PC-3 (cell line): ENCODE measurements around the gene C16orf87. TPM values are rescaled to one million over a fixed set of nuclear protein-coding genes. Genes with fewer than 3 reads are reported as not detected.

Source experiments
- ATAC-seq: fragments of 200-7000 bp; cut with Tn5 transposase; 2 replicates; pipeline ENCODE4 v1.9.1; 2020; ENCODE audit warnings: mild to moderate bottlenecking, moderate library complexity
- BruUV-seq: library from RNA; stranded (reverse); fragments of 400-500 nt; replicated peaks from 2 replicates; lab custom pipeline; 2021; lab: Mats Ljungman, UMichigan
- CTCF ChIA-PET: fragments of 300-600 bp; sonication (Branson Sonifier 250); formaldehyde crosslinking; loops from one replicate; lab custom pipeline; 2022; ENCODE audit warnings: antibody characterized with exemption; lab: Charles Lee
- POLR2A ChIA-PET: fragments of 300-600 bp; sonication (Branson Sonifier 250); formaldehyde crosslinking; loops from one replicate; lab custom pipeline; 2022; ENCODE audit warnings: antibody characterized with exemption; ENCODE audit not compliant: unreplicated experiment; lab: Charles Lee
- DNase-seq: peaks from one replicate; pipeline ENCODE4 v3.0.0-alpha.2; 2015
- H2AFZ ChIP-seq: fragments of 300-600 bp; sonication (generic); 2 replicates; pipeline ENCODE4 v1.6.0; 2016; ENCODE audit warnings: antibody characterized with exemption, low read length
- H3F3A ChIP-seq: fragments of 300-600 bp; sonication (generic); one replicate; pipeline ENCODE4 v1.6.0; 2017; ENCODE audit warnings: antibody characterized with exemption, low read length, control low read depth, mild to moderate bottlenecking; ENCODE audit not compliant: unreplicated experiment
- H3K27ac ChIP-seq: fragments of 300-600 bp; sonication (generic); 2 replicates; pipeline ENCODE4 v1.5.1; 2016; ENCODE audit warnings: mild to moderate bottlenecking, low read length
- H3K27me3 ChIP-seq: fragments of 300-600 bp; sonication (generic); 2 replicates; pipeline ENCODE4 v1.6.1; 2016; ENCODE audit warnings: low read length, mixed read lengths
- H3K36me3 ChIP-seq: fragments of 300-600 bp; sonication (generic); 2 replicates; pipeline ENCODE4 v1.6.1; 2016; ENCODE audit warnings: low read depth, mixed run types, low read length, mixed read lengths
- H3K4me1 ChIP-seq: fragments of 300-600 bp; sonication (generic); 2 replicates; pipeline ENCODE4 v1.5.1; 2016; ENCODE audit warnings: low read length; ENCODE audit not compliant: insufficient read depth
- H3K4me2 ChIP-seq: fragments of 300-600 bp; sonication (generic); 2 replicates; pipeline ENCODE4 v1.6.0; 2016; ENCODE audit warnings: low read length
- H3K4me3 ChIP-seq: fragments of 300-600 bp; sonication (generic); 2 replicates; pipeline ENCODE4 v1.5.1; 2016; ENCODE audit warnings: mild to moderate bottlenecking, low read length, mixed read lengths
- H3K79me2 ChIP-seq: fragments of 300-600 bp; sonication (generic); 2 replicates; pipeline ENCODE4 v1.6.1; 2017; ENCODE audit warnings: low read length, mixed read lengths
- H3K9ac ChIP-seq: fragments of 300-600 bp; sonication (generic); 2 replicates; pipeline ENCODE4 v1.6.0; 2016; ENCODE audit warnings: mild to moderate bottlenecking, low read length
- H3K9me2 ChIP-seq: fragments of 300-600 bp; sonication (generic); replicated peaks from 2 replicates; pipeline ENCODE4 v1.6.1; 2016; ENCODE audit warnings: mixed run types, low read length, mixed read lengths
- H3K9me3 ChIP-seq: fragments of 300-600 bp; sonication (generic); 2 replicates; pipeline ENCODE4 v1.6.1; 2016; ENCODE audit warnings: low read length, mixed read lengths
- H4K20me1 ChIP-seq: fragments of 300-600 bp; sonication (generic); 2 replicates; pipeline ENCODE4 v1.6.1; 2016; ENCODE audit warnings: low read length, mixed read lengths
- EZH2 ChIP-seq: fragments of 300-600 bp; sonication (generic); IDR thresholded peaks from one replicate; pipeline ENCODE4 v1.6.1; 2017; ENCODE audit warnings: antibody characterized with exemption, mild to moderate bottlenecking, low read length; ENCODE audit not compliant: unreplicated experiment
- EZH2phosphoT487 ChIP-seq: fragments of 300-600 bp; sonication (generic); IDR thresholded peaks from 2 replicates; pipeline ENCODE4 v1.6.1; 2018; ENCODE audit warnings: mild to moderate bottlenecking, antibody characterized with exemption, low read length, borderline replicate concordance
- intact Hi-C: fragments of 100-400 bp; cut with micrococcal nuclease; formaldehyde crosslinking; loops from 2 replicates; pipeline ENCODE4 v1.9.0; 2023
- total RNA-seq: library from RNA; depleted of rRNA; stranded (reverse); fragments of >200 nt; gene quantifications from 2 replicates; pipeline ENCODE4 v1.2.3, GENCODE V29; 2014
- TF ChIP-seq, protein P1 (sequence below): fragments of 300-600 bp; sonication (generic); conservative IDR thresholded peaks from 2 replicates; pipeline ENCODE4 v1.5.1; 2017; ENCODE audit warnings: antibody characterized with exemption, low read depth, mild to moderate bottlenecking, low read length

Gene C16orf87
- total RNA-seq, 1 experiment from 2014 or later, result 4.0 TPM

DNA sequence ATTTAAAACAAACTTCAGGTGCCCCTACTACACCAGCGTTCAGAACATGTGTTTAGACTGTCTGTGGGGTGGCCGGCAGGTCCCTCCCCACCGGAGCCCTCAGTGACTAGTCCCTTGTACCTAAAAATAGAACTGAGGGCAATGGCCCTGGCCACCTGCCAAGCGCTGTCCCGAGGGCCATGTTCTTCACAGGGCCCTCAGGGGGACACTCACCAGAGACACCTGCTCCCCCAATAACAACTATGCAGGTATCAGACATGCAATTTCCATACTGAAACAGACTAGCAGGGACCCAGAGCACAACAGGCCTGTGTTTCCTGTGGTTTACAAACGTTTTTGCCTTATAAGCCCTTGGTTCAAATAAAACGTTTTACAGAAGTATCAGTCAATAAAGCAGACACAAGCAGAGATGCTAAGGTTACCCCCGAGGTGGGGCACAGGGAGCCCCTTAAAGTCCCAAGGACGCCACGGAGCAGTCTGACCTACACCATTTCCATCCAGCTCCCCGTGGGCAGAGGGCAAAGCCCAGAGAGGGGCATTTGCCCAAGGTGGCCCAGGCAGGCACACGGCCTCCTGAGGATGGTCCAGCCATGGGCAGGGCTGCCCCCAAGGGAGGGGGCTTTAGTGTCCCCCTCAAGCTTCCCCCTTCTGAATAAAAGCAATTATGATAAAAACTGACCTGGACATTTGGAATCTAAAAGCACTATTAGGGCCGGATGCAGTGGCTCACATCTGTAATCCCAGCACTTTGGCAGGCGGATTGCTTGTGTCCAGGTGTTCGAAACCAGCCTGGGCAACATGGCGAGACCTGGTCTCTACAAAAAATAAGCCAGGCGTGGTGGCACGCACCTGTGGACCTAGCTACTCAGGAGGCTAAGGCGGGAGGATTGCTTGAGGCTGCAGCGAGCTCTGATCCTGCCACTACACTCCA lies 81.9 kb downstream of the C16orf87 start:
- no peak overlapping the region for H2AFZ ChIP-seq
- DNase-seq, result no peak
- no peak overlapping the region for H3K9ac ChIP-seq
- ATAC-seq, result no peak
- TF ChIP-seq, protein P1, sequence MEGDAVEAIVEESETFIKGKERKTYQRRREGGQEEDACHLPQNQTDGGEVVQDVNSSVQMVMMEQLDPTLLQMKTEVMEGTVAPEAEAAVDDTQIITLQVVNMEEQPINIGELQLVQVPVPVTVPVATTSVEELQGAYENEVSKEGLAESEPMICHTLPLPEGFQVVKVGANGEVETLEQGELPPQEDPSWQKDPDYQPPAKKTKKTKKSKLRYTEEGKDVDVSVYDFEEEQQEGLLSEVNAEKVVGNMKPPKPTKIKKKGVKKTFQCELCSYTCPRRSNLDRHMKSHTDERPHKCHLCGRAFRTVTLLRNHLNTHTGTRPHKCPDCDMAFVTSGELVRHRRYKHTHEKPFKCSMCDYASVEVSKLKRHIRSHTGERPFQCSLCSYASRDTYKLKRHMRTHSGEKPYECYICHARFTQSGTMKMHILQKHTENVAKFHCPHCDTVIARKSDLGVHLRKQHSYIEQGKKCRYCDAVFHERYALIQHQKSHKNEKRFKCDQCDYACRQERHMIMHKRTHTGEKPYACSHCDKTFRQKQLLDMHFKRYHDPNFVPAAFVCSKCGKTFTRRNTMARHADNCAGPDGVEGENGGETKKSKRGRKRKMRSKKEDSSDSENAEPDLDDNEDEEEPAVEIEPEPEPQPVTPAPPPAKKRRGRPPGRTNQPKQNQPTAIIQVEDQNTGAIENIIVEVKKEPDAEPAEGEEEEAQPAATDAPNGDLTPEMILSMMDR, result no peak
- no peak for TF ChIP-seq EZH2
- TF ChIP-seq EZH2phosphoT487, result no peak
- H3K4me2 ChIP-seq, result no peak overlapping the region
- H3K36me3 ChIP-seq, result no peaks in the 10 kb centered on the region
- no peaks in the 10 kb centered on the region for H4K20me1 ChIP-seq
- intact Hi-C loops, result no loop called here
- no TSS peak for BruUV-seq
- H3K9me2 ChIP-seq, result no peaks in the 10 kb centered on the region
- no peaks in the 10 kb centered on the region for H3K9me3 ChIP-seq
- H3K27ac ChIP-seq, result no peak overlapping the region
- no peaks in the 10 kb centered on the region for H3K27me3 ChIP-seq
- ChIA-PET CTCF (no interaction called here), POLR2A (no interaction called here)
- no peaks in the 10 kb centered on the region for H3K4me1 ChIP-seq
- no peak overlapping the region for H3K4me3 ChIP-seq
- H3F3A ChIP-seq, result no peaks in the 10 kb centered on the region
- H3K79me2 ChIP-seq, result no peaks in the 10 kb centered on the region

DNA sequence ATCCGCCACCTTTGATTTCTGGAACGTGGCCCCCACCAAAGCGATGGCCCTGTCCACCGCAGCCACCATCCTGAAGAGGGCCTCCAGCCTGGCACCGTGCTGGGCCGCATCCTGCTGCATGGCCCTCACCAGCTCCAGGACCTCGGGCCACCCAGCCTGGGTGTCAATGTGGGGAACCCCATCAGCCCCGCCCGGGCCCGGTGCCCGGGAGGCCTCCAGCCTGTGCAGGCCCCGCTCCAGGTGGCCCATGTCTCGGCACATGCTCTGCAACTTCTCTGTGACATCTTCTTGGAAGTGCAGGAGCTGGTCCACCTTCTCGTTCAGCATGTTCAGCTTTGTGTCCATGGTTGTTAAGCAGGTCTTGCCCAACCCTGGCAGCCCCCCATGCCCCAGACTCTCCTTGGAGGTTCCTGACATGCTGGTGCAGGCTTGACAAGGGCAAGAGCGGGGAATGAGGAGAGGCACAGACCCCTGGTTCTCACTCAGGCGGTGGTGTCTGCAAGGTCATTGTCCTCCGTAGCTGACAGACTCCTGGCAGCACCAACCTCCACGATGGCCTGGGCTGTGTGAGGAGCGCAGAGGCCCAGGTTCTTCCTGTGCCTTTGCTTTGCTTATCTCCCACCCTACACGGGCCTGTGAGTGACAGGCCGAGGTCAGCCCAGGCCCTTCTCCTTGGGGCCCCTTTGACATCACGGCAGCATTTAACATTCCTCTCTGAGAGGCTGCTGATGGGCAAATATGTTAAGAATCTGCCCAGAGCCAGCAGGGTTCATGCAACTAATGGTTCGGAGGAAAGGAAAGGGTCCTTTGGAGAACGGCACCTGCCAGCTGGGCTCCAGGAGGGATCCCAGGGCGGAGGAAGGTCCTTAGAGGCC lies 83.0 kb downstream of the C16orf87 start, which contains the start of gene MYLK3:
Gene MYLK3, minus strand, starts transcription at position 568 of the 875 bp plus-strand sequence. Its CDS starts 151 bp downstream, at position 417.
- intact Hi-C loops, result no loop called here
- no peaks in the 10 kb centered on the region for H3K9me3 ChIP-seq

More for the DNA sequence above, 83.0 kb downstream of the C16orf87 start, which contains the start of gene MYLK3:
- no TSS peak for BruUV-seq
- Histone ChIP-seq H3K36me3 (no peaks in the 10 kb centered on the region), H3K79me2 (no peaks in the 10 kb centered on the region), H3K27me3 (no peaks in the 10 kb centered on the region), H3F3A (no peaks in the 10 kb centered on the region), H3K4me3 (no peak within 1 kb of the TSS), H3K9ac (no peak within 1 kb of the TSS), H3K4me2 (no peak within 1 kb of the TSS), H3K27ac (no peak within 1 kb of the TSS), H4K20me1 (no peaks in the 10 kb centered on the region), H2AFZ (no peak within 1 kb of the TSS), H3K4me1 (no peaks in the 10 kb centered on the region), H3K9me2 (no peaks in the 10 kb centered on the region)
- ChIA-PET POLR2A (no interaction called here), CTCF (no interaction called here)
- DNase-seq, result no peak
- TF ChIP-seq EZH2phosphoT487 (no peak), EZH2 (no peak)
- TF ChIP-seq, protein P1, result no peak
- ATAC-seq, result no peak
